Measurements from ENCODE around the gene POLK.
"Not testable (repeated sequence)": the region's sequence is repeated elsewhere in the genome, so short reads cannot be mapped to it uniquely, and the experiment has no call there.

The POLK gene

DNA sequence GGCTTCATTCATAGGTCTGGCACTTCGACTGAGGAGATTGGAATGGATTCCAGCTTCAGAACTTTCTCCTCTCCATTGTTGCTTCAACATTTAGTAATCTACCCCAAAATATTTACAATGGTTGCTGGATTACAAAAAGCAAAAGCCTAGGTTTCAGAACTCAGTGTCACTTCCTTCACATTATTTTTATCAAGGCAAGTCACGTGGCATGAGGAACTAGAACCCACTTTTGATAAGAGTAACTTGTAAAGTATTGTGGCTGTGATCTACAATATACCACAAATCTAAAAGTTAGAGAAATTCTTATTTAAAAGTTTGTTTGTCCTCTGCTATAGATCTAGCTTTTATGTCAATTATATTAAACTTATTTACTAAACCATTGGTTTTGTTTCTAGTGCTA lies 59.9 kb downstream of the POLK start:
- DNase-seq (ENCODE audit: low read depth): no peak
- TF ChIP-seq, protein P1, sequence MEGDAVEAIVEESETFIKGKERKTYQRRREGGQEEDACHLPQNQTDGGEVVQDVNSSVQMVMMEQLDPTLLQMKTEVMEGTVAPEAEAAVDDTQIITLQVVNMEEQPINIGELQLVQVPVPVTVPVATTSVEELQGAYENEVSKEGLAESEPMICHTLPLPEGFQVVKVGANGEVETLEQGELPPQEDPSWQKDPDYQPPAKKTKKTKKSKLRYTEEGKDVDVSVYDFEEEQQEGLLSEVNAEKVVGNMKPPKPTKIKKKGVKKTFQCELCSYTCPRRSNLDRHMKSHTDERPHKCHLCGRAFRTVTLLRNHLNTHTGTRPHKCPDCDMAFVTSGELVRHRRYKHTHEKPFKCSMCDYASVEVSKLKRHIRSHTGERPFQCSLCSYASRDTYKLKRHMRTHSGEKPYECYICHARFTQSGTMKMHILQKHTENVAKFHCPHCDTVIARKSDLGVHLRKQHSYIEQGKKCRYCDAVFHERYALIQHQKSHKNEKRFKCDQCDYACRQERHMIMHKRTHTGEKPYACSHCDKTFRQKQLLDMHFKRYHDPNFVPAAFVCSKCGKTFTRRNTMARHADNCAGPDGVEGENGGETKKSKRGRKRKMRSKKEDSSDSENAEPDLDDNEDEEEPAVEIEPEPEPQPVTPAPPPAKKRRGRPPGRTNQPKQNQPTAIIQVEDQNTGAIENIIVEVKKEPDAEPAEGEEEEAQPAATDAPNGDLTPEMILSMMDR (IDR thresholded peaks at IDR 0.05; ENCODE audit: low read depth, low read length, missing control alignments): no peak
- H3K4me3 ChIP-seq (ENCODE audit: low read depth, low read length): no peak overlapping the region

DNA sequence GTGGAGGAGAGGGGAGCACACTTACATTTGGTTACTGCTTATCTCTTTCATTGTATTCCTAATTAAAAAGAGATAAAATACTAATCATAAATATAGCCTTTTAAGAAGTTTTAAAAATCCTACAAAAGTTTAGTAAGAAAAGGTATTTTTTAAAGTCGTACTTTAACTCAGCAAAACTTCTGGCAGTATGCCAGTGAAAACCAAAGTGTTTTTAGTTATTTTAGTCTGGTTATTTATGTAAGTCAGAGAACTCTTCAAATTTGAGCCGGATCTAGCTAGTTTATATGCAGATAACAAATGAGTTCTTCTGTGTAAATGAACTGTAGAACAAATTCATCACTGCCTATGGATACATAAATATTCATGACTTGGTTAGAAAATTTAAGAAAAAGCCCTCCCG lies 63.1 kb downstream of the POLK start:
- H3K4me3 ChIP-seq (ENCODE audit: low read depth, low read length): peak overlapping the region; percentile 39; the same call in 1 of the 2 replicates
- TF ChIP-seq, protein P1 (IDR thresholded peaks at IDR 0.05; ENCODE audit: low read depth, low read length, missing control alignments): no peak

DNA sequence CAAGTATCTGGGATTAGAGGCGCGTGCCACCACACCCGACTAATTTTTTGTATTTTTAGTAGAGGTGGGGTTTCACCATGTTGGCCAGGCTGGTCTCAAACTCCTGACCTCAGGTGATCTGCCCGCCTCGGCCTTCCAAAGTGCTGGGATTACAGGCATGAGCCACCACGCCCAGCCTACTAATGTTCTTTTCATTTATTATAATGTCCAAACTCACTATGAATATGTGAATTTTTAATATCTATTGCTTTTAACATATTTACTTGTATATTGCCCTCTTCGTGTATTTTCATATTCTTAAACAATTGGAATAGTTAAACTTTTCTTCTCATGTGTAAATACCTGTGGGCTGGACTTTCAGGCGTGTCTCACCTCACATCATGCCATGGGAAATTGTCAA lies 66.6 kb downstream of the POLK start:
- not testable (repeated sequence) for DNase-seq (ENCODE audit: low read depth); H3K4me3 ChIP-seq (ENCODE audit: low read depth, low read length)

More for the DNA sequence above, 63.1 kb downstream of the POLK start:
- no peak for DNase-seq (ENCODE audit: low read depth)

DNA sequence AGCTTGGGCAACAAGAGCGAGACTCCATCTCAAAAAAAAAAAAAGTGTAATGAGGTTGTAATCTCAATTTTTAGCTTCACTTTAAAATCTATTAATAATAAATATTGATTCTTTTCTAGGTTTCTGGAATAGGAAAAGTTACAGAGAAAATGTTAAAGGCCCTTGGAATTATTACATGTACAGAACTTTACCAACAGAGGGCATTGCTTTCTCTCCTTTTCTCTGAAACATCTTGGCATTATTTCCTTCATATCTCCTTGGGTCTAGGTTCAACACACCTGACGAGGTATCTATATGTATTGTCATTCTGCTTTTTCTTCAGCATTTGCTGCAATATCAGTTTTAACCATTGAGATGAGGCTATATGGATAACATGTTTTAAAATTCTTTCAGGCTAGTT lies 73.0 kb downstream of the POLK start:
- TF ChIP-seq, protein P1 (IDR thresholded peaks at IDR 0.05; ENCODE audit: low read depth, low read length, missing control alignments): no peak
- H3K4me3 ChIP-seq (ENCODE audit: low read depth, low read length): no peak overlapping the region
- DNase-seq (ENCODE audit: low read depth): no peak

- TF ChIP-seq, protein P1 (IDR thresholded peaks at IDR 0.05; ENCODE audit: low read depth, low read length, missing control alignments): no peak
- no peak overlapping the region for H3K4me3 ChIP-seq (ENCODE audit: low read depth, low read length)
- DNase-seq (ENCODE audit: low read depth): no peak
These were observed 77.0 kb downstream of the POLK start for GRCh38 chr5:75588666-75589065.

DNA sequence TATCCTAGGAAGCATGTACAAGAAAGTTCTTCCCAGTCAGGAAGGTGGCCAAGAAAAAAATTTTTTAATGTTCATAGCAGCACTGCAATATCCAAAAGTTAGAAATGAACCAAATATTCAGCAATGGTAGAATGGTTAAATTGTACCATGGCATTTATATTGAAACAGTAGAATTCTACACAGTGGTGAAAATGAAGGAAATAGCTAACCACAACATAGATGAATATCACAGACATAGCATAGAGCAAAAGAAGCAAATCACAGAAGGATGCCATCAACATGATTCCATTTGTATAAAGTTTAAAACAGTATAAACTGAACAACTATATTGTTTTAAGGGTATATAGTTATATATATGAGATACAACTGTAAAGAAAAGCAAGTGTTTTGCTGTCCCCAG lies 88.8 kb downstream of the POLK start:
- TF ChIP-seq, protein P1 (IDR thresholded peaks at IDR 0.05; ENCODE audit: low read depth, low read length, missing control alignments): no peak
- no peak overlapping the region for H3K4me3 ChIP-seq (ENCODE audit: low read depth, low read length)
- DNase-seq (ENCODE audit: low read depth): no peak

DNA sequence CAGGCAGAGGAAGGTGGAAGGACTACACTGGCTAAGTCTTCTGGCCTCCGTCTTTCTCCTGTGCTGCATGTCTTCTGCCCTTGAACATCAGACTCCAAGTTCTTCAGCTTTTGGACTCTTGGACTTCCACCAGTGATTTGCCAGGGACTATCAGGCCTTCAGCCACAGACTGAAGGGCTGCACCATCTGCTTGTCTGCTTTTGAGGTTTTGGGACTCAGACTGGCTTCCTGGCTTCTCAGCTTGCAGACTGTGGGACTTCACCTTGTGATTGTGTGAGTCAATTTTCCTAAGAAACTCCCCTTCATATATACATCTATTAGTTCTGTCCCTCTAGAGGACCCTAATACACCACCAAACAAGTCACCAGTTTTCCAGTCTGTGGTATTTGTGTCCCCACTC lies 89.9 kb downstream of the POLK start:
- DNase-seq (ENCODE audit: low read depth): no peak
- H3K4me3 ChIP-seq (ENCODE audit: low read depth, low read length): no peak overlapping the region
- TF ChIP-seq, protein P1 (IDR thresholded peaks at IDR 0.05; ENCODE audit: low read depth, low read length, missing control alignments): no peak

GRCh38 chr5:75601996-75602395 lies 90.3 kb downstream of the POLK start:
- TF ChIP-seq, protein P1 (IDR thresholded peaks at IDR 0.05; ENCODE audit: low read depth, low read length, missing control alignments): no peak
- DNase-seq (ENCODE audit: low read depth): no peak
- H3K4me3 ChIP-seq (ENCODE audit: low read depth, low read length): no peak overlapping the region
